ENCODE measurements around the gene INMT. TPM values are rescaled to one million over a fixed set of nuclear protein-coding genes. Genes with fewer than 3 reads are reported as not detected.

Gene INMT
- total and polyA plus RNA-seq, 2 of the 8 experiments (the other 6 are each of a cell fraction or from before 2014, with no cell fraction given): 0.60 to 0.94 TPM

GRCh38 chr7:30722671-30723070, 29.3 kb upstream of the INMT start (continued):
- no peak for TF ChIP-seq EGR1 (IDR thresholded peaks at IDR 0.05; ENCODE audit: borderline replicate concordance, low read depth, low read length)
- TF ChIP-seq RNF2 (IDR thresholded peaks at IDR 0.05; ENCODE audit: borderline replicate concordance, low read depth, low read length, missing control alignments, poor library complexity, severe bottlenecking): no peak
- TF ChIP-seq NRF1 (IDR thresholded peaks at IDR 0.05; ENCODE audit: low read depth, low read length): no peak
